GM12873 (cell line): ENCODE measurements around the gene C1QL2.

Experiments
- TF ChIP-seq, protein P1 (sequence below): IDR thresholded peaks from 2 replicates; pipeline ENCODE4 v1.5.1; 2012; ENCODE audit warnings: low read depth, mild to moderate bottlenecking, moderate library complexity, low read length, control low read depth; ENCODE audit not compliant: insufficient read depth; ENCODE audit errors: missing control alignments

C1QL2 gene

DNA sequence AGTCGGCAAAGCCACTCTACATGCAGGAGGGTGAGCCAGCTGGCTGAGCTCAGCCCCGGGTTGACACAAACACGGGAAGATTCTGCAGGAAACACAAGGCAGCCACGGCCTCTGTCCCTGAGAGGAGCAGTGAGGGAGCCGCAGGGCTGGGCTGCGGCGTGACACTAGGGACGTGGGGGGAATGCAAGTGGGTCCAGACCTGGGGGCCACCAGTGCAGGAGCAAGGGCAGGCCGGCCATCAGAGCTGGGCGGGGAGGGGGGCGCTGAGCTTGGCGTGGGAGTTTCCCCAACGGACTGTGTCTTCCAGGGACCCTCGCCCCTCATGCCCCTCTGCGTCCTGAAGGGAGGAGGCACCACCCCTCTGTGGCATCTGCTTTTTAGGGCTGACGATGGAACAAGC lies 12.0 kb upstream of the C1QL2 start:
- TF ChIP-seq, protein P1, sequence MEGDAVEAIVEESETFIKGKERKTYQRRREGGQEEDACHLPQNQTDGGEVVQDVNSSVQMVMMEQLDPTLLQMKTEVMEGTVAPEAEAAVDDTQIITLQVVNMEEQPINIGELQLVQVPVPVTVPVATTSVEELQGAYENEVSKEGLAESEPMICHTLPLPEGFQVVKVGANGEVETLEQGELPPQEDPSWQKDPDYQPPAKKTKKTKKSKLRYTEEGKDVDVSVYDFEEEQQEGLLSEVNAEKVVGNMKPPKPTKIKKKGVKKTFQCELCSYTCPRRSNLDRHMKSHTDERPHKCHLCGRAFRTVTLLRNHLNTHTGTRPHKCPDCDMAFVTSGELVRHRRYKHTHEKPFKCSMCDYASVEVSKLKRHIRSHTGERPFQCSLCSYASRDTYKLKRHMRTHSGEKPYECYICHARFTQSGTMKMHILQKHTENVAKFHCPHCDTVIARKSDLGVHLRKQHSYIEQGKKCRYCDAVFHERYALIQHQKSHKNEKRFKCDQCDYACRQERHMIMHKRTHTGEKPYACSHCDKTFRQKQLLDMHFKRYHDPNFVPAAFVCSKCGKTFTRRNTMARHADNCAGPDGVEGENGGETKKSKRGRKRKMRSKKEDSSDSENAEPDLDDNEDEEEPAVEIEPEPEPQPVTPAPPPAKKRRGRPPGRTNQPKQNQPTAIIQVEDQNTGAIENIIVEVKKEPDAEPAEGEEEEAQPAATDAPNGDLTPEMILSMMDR = no peak

DNA sequence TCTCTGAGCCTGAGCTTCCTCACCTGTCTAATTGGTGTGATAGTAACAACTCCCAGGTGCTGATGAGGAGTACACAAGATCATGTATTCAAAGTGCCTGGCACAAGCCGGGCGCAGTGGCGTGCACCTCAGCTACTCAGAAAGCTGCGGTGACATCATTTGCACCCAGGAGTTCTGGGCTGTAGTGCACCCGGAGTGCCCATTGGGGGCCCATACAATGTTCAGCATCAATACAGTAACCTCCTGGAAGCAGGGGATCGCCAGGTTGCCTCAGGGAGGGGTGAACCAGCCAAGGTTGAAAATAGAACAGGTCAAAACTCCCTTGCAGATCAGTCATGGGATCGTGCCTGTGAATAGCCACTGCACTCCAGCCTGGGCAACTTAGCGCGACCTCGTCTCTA lies 11.2 kb upstream of the C1QL2 start:
- TF ChIP-seq, protein P1 = no peak

DNA sequence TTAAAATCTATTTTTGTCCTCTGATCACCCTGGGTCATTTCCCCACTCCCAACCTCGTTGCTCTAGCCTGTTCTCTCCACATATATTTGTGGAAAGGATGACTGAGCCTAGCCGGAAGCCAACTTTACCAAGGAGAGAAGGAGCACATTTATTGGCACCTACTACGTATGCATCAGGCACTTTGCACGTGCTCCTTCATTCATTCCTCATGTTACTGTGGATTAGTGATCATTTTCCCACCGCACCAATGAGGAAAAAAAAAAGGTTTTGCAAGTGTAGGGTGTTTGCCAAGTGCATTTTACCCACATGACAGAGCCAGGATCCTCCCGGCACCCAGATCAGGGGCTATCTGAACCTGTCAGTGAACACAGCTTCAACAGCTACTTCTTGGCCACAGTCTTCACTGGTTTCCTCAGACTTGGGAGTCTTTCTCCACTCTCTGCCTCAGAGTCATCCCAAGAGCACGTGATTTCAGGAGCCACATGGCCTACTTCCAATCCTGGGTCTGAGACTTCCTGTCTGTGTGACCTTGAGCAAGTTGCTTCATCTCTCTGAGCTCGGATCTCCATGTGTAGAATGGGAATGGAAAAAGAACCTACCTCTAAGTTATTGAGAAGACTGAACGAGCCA lies 1.9 kb upstream of the C1QL2 start:
- TF ChIP-seq, protein P1 = no peak

DNA sequence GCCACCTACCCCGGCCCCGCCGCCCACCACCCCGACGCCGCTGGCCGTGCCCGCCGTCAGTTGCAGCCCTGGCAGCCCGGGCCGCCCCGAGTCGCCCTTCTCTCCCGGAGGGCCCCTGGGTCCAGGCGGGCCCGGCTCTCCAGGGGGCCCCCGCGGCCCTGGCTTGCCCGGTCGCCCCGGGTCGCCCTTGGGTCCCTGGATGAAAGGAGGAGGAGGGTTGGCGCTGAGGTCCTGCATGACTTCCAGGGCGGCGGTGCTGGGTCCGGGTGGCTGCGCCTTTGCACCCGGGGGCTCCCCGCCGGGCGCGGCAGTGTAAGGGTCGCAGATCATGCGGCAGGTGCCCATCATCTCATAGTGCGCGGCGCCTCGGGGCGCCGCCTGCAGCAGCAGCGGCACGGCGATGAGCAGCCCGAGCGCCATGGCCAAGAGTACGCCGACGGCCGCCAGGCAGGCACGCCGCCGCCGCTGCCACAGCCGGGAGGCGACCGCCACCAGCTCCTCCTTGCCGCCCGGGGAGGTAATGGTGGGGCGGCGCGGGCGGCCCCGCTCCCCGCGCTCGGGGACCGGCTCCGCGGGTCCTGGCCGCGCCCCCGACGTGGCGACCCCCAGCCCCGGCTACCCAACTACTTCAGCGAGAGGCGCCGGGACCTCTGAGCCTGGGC lies 570 bp downstream of the C1QL2 start:
- TF ChIP-seq, protein P1 = no peak

DNA sequence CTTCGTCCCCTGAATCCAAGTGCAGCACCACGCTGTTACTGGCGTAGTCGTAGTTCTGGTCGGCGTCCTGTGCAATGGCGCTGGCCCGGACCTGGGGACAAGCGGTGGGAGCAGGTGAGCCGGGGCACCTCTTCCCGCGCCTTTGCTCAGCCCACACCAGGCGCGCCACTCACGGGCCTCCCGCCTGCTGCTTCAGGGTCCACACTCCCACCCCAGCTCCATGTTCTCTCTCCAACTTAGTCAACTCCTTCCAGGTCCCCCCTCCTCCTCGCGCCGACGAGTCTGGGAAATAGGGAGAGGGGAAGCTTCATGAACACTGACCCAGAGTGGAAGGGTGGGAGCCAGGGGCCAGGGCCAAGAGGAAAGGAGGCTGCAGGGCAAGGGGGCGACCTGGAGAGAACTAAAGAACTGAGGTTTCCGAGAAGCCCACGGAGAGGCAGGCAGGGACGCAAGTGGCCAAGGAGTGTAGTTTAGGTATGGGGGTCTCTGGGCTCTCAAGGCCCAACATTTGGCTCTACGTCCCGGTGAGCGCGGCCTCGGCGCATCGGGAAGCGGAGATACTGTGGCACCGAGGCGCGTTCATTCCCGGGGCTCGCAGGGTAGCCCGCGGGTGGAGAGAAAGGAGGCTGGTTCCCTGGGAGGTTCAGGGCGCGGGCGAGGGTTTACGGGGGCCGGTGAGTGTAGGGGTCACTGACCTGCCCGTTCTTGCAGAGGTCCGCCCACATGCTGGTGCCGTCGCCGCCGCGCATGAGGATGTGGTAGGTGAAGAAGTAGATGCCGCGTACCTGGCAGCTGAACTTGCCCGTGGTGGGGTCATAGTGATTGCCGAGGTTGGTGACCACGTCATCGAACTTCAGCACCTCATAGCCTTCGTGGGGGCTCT lies 1.4 kb downstream of the C1QL2 start:
- TF ChIP-seq, protein P1 = no peak

DNA sequence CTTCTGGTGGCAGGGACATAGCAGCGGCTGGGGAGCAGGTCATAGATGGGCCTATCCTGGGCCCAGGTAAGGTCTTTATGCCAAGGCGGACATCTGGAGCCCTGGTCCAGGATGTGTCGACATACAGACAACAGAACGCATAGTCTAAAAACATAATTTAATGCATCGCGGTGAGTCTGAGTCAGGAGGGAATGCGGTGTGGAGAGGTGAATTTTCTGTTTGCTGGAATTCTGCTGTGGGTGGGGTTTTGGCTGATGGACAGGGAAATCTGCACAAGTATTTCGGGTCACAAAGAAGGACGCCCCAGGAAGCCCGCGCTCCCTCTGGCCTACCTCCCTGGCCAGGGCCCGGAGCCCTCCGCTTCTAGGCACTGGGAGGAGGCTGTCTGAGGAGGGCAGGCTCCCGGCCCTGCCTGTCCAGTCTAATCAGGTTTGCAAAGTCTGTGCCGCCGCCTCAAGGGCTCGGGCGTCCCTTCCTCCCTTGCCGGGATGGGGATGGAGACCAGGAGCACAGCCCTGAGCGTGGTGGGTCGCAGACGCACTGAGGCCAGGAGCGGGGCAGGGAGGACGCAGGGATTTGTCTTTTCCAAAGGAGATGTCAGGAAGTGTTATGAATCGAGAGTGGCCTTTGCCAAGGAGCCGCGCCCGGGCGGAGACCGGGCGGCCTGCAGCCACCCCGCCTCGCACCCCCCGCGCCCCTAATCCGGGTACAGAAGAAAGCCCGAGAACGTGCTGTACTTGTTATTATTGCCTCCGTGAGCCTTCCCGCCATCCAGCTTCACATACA lies 2.3 kb downstream of the C1QL2 start:
- TF ChIP-seq, protein P1 = no peak
